H9 (cell line): ENCODE results near the gene BORCS6. TPM values are rescaled to one million over a fixed set of nuclear protein-coding genes. Genes with fewer than 3 reads are reported as not detected.

Experiments
- DNase-seq: peaks from one replicate; pipeline ENCODE4 v3.0.0-alpha.2; 2017
- H2AFZ ChIP-seq: one replicate; pipeline ENCODE4 v1.6.1; 2013; ENCODE audit warnings: mild to moderate bottlenecking, low read length, control low read depth, moderate library complexity
- H2AK5ac ChIP-seq: 2 replicates; pipeline ENCODE4 v1.6.1; 2013; ENCODE audit warnings: low read length, control low read depth, mixed read lengths; ENCODE audit not compliant: insufficient read length
- H2BK120ac ChIP-seq: one replicate; pipeline ENCODE4 v1.6.1; 2013; ENCODE audit warnings: low read depth, mild to moderate bottlenecking, low read length, control low read depth, inconsistent platforms; ENCODE audit not compliant: poor library complexity, severe bottlenecking
- H2BK12ac ChIP-seq: 2 replicates; pipeline ENCODE4 v1.6.1; 2013; ENCODE audit warnings: low read length, control low read depth, mixed read lengths, low read depth; ENCODE audit not compliant: insufficient read length
- H2BK15ac ChIP-seq: 2 replicates; pipeline ENCODE4 v1.6.1; 2013; ENCODE audit warnings: low read depth, low read length, control low read depth
- H2BK20ac ChIP-seq: one replicate; pipeline ENCODE4 v1.6.1; 2013; ENCODE audit warnings: low read depth, mild to moderate bottlenecking, low read length, control low read depth, inconsistent platforms; ENCODE audit not compliant: poor library complexity, severe bottlenecking
- H2BK5ac ChIP-seq: 2 replicates; pipeline ENCODE4 v1.6.1; 2013; ENCODE audit warnings: low read length, control low read depth, mixed read lengths; ENCODE audit not compliant: insufficient read length
- H3K14ac ChIP-seq: 2 replicates; pipeline ENCODE4 v1.6.1; 2013; ENCODE audit warnings: low read length, control low read depth; ENCODE audit not compliant: insufficient read depth
- H3K18ac ChIP-seq: 2 replicates; pipeline ENCODE4 v1.6.1; 2013; ENCODE audit warnings: low read depth, mild to moderate bottlenecking, mixed read lengths, low read length, control low read depth; ENCODE audit not compliant: insufficient read length
- H3K23ac ChIP-seq: 2 replicates; pipeline ENCODE4 v1.6.1; 2013; ENCODE audit warnings: low read length, control low read depth, mixed read lengths, low read depth; ENCODE audit not compliant: insufficient read length
- H3K23me2 ChIP-seq: 2 replicates; pipeline ENCODE4 v1.6.1; 2013; ENCODE audit warnings: low read depth, mild to moderate bottlenecking, mixed read lengths, low read length, control low read depth; ENCODE audit not compliant: insufficient read length, poor library complexity, severe bottlenecking
- H3K27ac ChIP-seq: 2 replicates; pipeline ENCODE4 v1.5.1; 2013; ENCODE audit warnings: low read length, control low read depth, mixed read lengths, low read depth; ENCODE audit not compliant: insufficient read length
- H3K27me3 ChIP-seq: 2 replicates; pipeline ENCODE4 v1.6.1; 2013; ENCODE audit warnings: low read length, control low read depth, inconsistent platforms; ENCODE audit not compliant: insufficient read depth
- H3K4ac ChIP-seq: 2 replicates; pipeline ENCODE4 v1.6.1; 2013; ENCODE audit warnings: low read depth, mild to moderate bottlenecking, control low read depth, inconsistent platforms, low read length, moderate library complexity
- H3K4me1 ChIP-seq: 2 replicates; pipeline ENCODE4 v1.6.1; 2013; ENCODE audit warnings: low read length, control low read depth, inconsistent platforms; ENCODE audit not compliant: insufficient read depth
- H3K4me2 ChIP-seq: 2 replicates; pipeline ENCODE4 v1.6.1; 2013; ENCODE audit warnings: low read length, control low read depth, mixed read lengths; ENCODE audit not compliant: insufficient read length, insufficient read depth
- H3K56ac ChIP-seq: 2 replicates; pipeline ENCODE4 v1.6.1; 2013; ENCODE audit warnings: low read depth, mild to moderate bottlenecking, mixed read lengths, low read length, control low read depth; ENCODE audit not compliant: insufficient read length
- H3K79me1 ChIP-seq: 2 replicates; pipeline ENCODE4 v1.6.1; 2013; ENCODE audit warnings: low read depth, mild to moderate bottlenecking, moderate library complexity, low read length, control low read depth, inconsistent platforms; ENCODE audit not compliant: insufficient read depth, poor library complexity, severe bottlenecking
- H3K79me2 ChIP-seq: 2 replicates; pipeline ENCODE4 v1.6.1; 2013; ENCODE audit warnings: low read length, control low read depth, inconsistent platforms; ENCODE audit not compliant: insufficient read depth
- H3K9ac ChIP-seq: 2 replicates; pipeline ENCODE4 v1.6.1; 2013; ENCODE audit warnings: low read length, control low read depth, mixed read lengths; ENCODE audit not compliant: insufficient read length; ENCODE audit errors: extremely low read depth
- H3K9me3 ChIP-seq: one replicate; pipeline ENCODE4 v1.6.1; 2013; ENCODE audit warnings: low read depth, low read length, inconsistent platforms; ENCODE audit not compliant: control insufficient read depth
- H3T11ph ChIP-seq: one replicate; pipeline ENCODE4 v1.6.1; 2013; ENCODE audit warnings: mild to moderate bottlenecking, low read length, control low read depth, inconsistent platforms
- H4K20me1 ChIP-seq: one replicate; pipeline ENCODE4 v1.6.1; 2013; ENCODE audit not compliant: control insufficient read depth, insufficient read length, insufficient read depth
- H4K5ac ChIP-seq: 2 replicates; pipeline ENCODE4 v1.6.1; 2013; ENCODE audit warnings: low read depth, mild to moderate bottlenecking, mixed read lengths, low read length, control low read depth; ENCODE audit not compliant: insufficient read length
- H4K8ac ChIP-seq: replicated peaks from 2 replicates; pipeline ENCODE4 v1.6.1; 2013; ENCODE audit warnings: low read length, control low read depth, mixed read lengths, low read depth; ENCODE audit not compliant: insufficient read length
- H4K91ac ChIP-seq: 2 replicates; pipeline ENCODE4 v1.6.1; 2013; ENCODE audit warnings: low read depth, mild to moderate bottlenecking, moderate library complexity, mixed read lengths, low read length, control low read depth; ENCODE audit not compliant: insufficient read length
- H3K27ac Mint-ChIP-seq, 3 experiments: 2 replicates in 2 of 3; 3 replicates in 1 of 3; pipeline ENCODE4 v1.8.0; 2020 to 2021; ENCODE audit warnings: mixed read lengths in 3 of 3, mild to moderate bottlenecking in 1 of 3, moderate library complexity in 1 of 3
- H3K27me3 Mint-ChIP-seq: 2 replicates; pipeline ENCODE4 v1.8.0; 2021; ENCODE audit warnings: low read depth, mild to moderate bottlenecking, moderate library complexity, mixed read lengths
- H3K36me3 Mint-ChIP-seq, 3 experiments: 2 replicates in 2 of 3; 3 replicates in 1 of 3; pipeline ENCODE4 v1.8.0; 2020 to 2021; ENCODE audit warnings: low read depth in 3 of 3, mixed read lengths in 3 of 3; ENCODE audit not compliant: insufficient read depth in 1 of 3
- H3K4me1 Mint-ChIP-seq, 2 experiments: 2 replicates each; pipeline ENCODE4 v1.8.0; 2020; ENCODE audit warnings: mixed read lengths in 2 of 2
- H3K4me3 Mint-ChIP-seq, 2 experiments: 2 replicates in 1 of 2; 3 replicates in 1 of 2; pipeline ENCODE4 v1.8.0; 2020 to 2021; ENCODE audit warnings: mild to moderate bottlenecking in 2 of 2, mixed read lengths in 2 of 2, moderate library complexity in 1 of 2
- H3K9me3 Mint-ChIP-seq, 2 experiments: 2 replicates in 1 of 2; 3 replicates in 1 of 2; pipeline ENCODE4 v1.8.0; 2020; ENCODE audit warnings: mild to moderate bottlenecking in 2 of 2, mixed read lengths in 2 of 2, moderate library complexity in 1 of 2
- CTCF ChIP-seq: fragments of 200-600 bp; sonication (generic); conservative IDR thresholded peaks from 3 replicates; pipeline ENCODE4 v1.8.0; 2021; ENCODE audit warnings: antibody characterized with exemption, mild to moderate bottlenecking
- WGBS: extraction: QIAGEN DNeasy Blood & Tissue Kit; methylation state at CpG from one replicate; pipeline ENCODE4 v1.1.7; 2013; ENCODE audit warnings: missing lambda C conversion rate, low lambda C conversion rate, mixed read lengths; ENCODE audit not compliant: insufficient read length; ENCODE audit errors: extremely low coverage; 5-methylcytosine and 5-hydroxymethylcytosine counted together
- total RNA-seq: library from RNA; stranded (reverse); gene quantifications from 2 replicates; pipeline ENCODE4 v1.2.1, GENCODE V29; 2021

Gene BORCS6
- total RNA-seq, 1 experiment from 2014 or later = 3.1 TPM

GRCh38 chr17:8162997-8163977 is 26.7 kb downstream of the BORCS6 start:
- H3K27me3 ChIP-seq = no peaks in the 10 kb centered on the region
- peak overlapping the region; percentile 51 for H3K4me2 ChIP-seq
- Mint-ChIP-seq H3K27ac (peak overlapping the region; percentile 98 to 100 (median 99)), H3K4me1 (peaks cover 38 to 44% of the 10 kb centered on the region in 2 experiments), H3K27me3 (no peaks in the 10 kb centered on the region), H3K4me3 (peak overlapping the region; percentile 86 to 95), H3K9me3 (no peaks in the 10 kb centered on the region), H3K36me3 (peaks cover 10 to 26% (median 22%) of the 10 kb centered on the region in 3 experiments)
- H3K56ac ChIP-seq = no peak overlapping the region
- H3K4ac ChIP-seq = peak overlapping the region; percentile 20; the same call in 1 of the 2 replicates
- no peak overlapping the region for H3T11ph ChIP-seq
- DNase-seq = peak; percentile 95
- no peak overlapping the region for H2BK15ac ChIP-seq
- peak overlapping the region; percentile 97 for H3K18ac ChIP-seq
- H3K27ac ChIP-seq = peak overlapping the region; percentile 62
- H2BK5ac ChIP-seq = peak overlapping the region; percentile 79
- H3K79me1 ChIP-seq = no peaks in the 10 kb centered on the region
- H2AK5ac ChIP-seq = no peak overlapping the region
- peak overlapping the region; percentile 57 for H3K23ac ChIP-seq
- no peaks in the 10 kb centered on the region for H3K9me3 ChIP-seq
- H3K23me2 ChIP-seq = peaks cover 13% of the 10 kb centered on the region
- TF ChIP-seq CTCF = no peak
- H2BK12ac ChIP-seq = peak overlapping the region; percentile 83
- H2BK120ac ChIP-seq = peak overlapping the region; percentile 62
- no peak overlapping the region for H4K8ac ChIP-seq
- peaks cover 3% of the 10 kb centered on the region; the same call in 1 of the 2 replicates for H3K4me1 ChIP-seq
- H2AFZ ChIP-seq = no peak overlapping the region
- no peaks in the 10 kb centered on the region for H3K79me2 ChIP-seq
- no CpG with 5 or more reads among the region's 55 CpGs for WGBS
- H4K91ac ChIP-seq = no peak overlapping the region
- peak overlapping the region; percentile 89 for H3K9ac ChIP-seq
- no peak overlapping the region for H2BK20ac ChIP-seq
- H3K14ac ChIP-seq = peak overlapping the region; percentile 93
- H4K20me1 ChIP-seq = no peaks in the 10 kb centered on the region
- H4K5ac ChIP-seq = peak overlapping the region; percentile 93
